ENCODE data around the gene COX7A1.
"Not testable (repeated sequence)": the region's sequence is repeated elsewhere in the genome, so short reads cannot be mapped to it uniquely, and the experiment has no call there.

The COX7A1 gene

GRCh38 chr19:36141039-36141927 lies 11.0 kb downstream of the COX7A1 start:
- peak; percentile 70 for DNase-seq

GRCh38 chr19:36140304-36141038 lies 11.8 kb downstream of the COX7A1 start:
- peak; percentile 70 for DNase-seq

- peak; percentile 86 for DNase-seq
Observed at GRCh38 chr19:36139473-36140303, 12.6 kb downstream of the COX7A1 start, which contains the start of gene CAPNS1. CAPNS1 (plus strand) TSS chr19:36140066; CDS start chr19:36141012, 946 bp downstream.

GRCh38 chr19:36139120-36139472 lies 13.2 kb downstream of the COX7A1 start:
- no peak for DNase-seq

- peak; percentile 42 for DNase-seq
Observed at GRCh38 chr19:36136964-36137686, 15.1 kb downstream of the COX7A1 start.

- DNase-seq: not testable (repeated sequence)
Observed at GRCh38 chr19:36134867-36135266, 17.4 kb downstream of the COX7A1 start.

GRCh38 chr19:36131221-36131620 lies 21.0 kb downstream of the COX7A1 start:
- not testable (repeated sequence) for DNase-seq

GRCh38 chr19:36128392-36128736 lies 23.9 kb downstream of the COX7A1 start:
- DNase-seq: no peak

- DNase-seq: no peak
Observed at GRCh38 chr19:36125557-36125956, 26.7 kb downstream of the COX7A1 start.

- no peak for DNase-seq
Observed at GRCh38 chr19:36121486-36122124, 30.6 kb downstream of the COX7A1 start.

GRCh38 chr19:36120984-36121358 lies 31.3 kb downstream of the COX7A1 start:
- no peak for DNase-seq

GRCh38 chr19:36120092-36120983 lies 31.9 kb downstream of the COX7A1 start:
- no peak for DNase-seq

GRCh38 chr19:36116344-36116637 lies 36.0 kb downstream of the COX7A1 start:
- no peak for DNase-seq

- peak; percentile 40 for DNase-seq
Observed at GRCh38 chr19:36115453-36116343, 36.5 kb downstream of the COX7A1 start, which contains the start of gene TBCB. TBCB (plus strand) TSS chr19:36115468; CDS start chr19:36115561, 93 bp downstream.

- peak; percentile 98 for DNase-seq
Observed at GRCh38 chr19:36114721-36115452, 37.4 kb downstream of the COX7A1 start, which contains the start of gene POLR2I. POLR2I (minus strand) TSS chr19:36114875; CDS start chr19:36114856, 19 bp downstream.

GRCh38 chr19:36113894-36114720 lies 38.1 kb downstream of the COX7A1 start:
- DNase-seq: no peak

- DNase-seq: no peak
Observed at GRCh38 chr19:36113425-36113824, 38.8 kb downstream of the COX7A1 start.

GRCh38 chr19:36112678-36113077 lies 39.6 kb downstream of the COX7A1 start:
- no peak for DNase-seq
